Endodermal cell (in vitro differentiated cells): ENCODE data around the gene COX6A1. TPM values are rescaled to one million over a fixed set of nuclear protein-coding genes. Genes with fewer than 3 reads are reported as not detected.

Experiments used
- DNase-seq: peaks from one replicate; pipeline ENCODE4 v3.0.0-alpha.2; 2017
- H3K27ac ChIP-seq: 2 replicates; pipeline ENCODE4 v1.5.1; 2013; ENCODE audit warnings: mild to moderate bottlenecking, low read depth, low read length, moderate library complexity
- H3K27me3 ChIP-seq: 2 replicates; pipeline ENCODE4 v1.6.1; 2013; ENCODE audit warnings: mild to moderate bottlenecking, low read length, moderate library complexity; ENCODE audit not compliant: insufficient read depth, control insufficient read depth, poor library complexity, severe bottlenecking
- H3K36me3 ChIP-seq: 2 replicates; pipeline ENCODE4 v1.7.0; 2013; ENCODE audit warnings: mild to moderate bottlenecking, low read length, moderate library complexity; ENCODE audit not compliant: control insufficient read depth, insufficient read depth
- H3K4me1 ChIP-seq: one replicate; pipeline ENCODE4 v1.7.0; 2013; ENCODE audit warnings: low read length; ENCODE audit not compliant: control insufficient read depth, insufficient read depth
- H3K4me3 ChIP-seq: 2 replicates; pipeline ENCODE4 v1.5.1; 2013; ENCODE audit warnings: mild to moderate bottlenecking, low read length, moderate library complexity
- H3K9ac ChIP-seq: 2 replicates; pipeline ENCODE4 v1.6.1; 2013; ENCODE audit warnings: mild to moderate bottlenecking, low read length, moderate library complexity; ENCODE audit not compliant: poor library complexity, severe bottlenecking; ENCODE audit errors: extremely low read depth
- H3K9me3 ChIP-seq: 2 replicates; pipeline ENCODE4 v1.6.1; 2013; ENCODE audit warnings: mild to moderate bottlenecking, low read length, moderate library complexity; ENCODE audit not compliant: control insufficient read depth
- H3K27ac Mint-ChIP-seq: 2 replicates; pipeline ENCODE4 v1.8.0; 2020; ENCODE audit warnings: mixed read lengths
- H3K27me3 Mint-ChIP-seq: 2 replicates; pipeline ENCODE4 v1.8.0; 2021; ENCODE audit warnings: mild to moderate bottlenecking, mixed read lengths; ENCODE audit not compliant: insufficient read depth
- H3K36me3 Mint-ChIP-seq: 2 replicates; pipeline ENCODE4 v1.8.0; 2020; ENCODE audit warnings: low read depth, mixed read lengths
- H3K4me1 Mint-ChIP-seq: 2 replicates; pipeline ENCODE4 v1.8.0; 2020; ENCODE audit warnings: mixed read lengths
- H3K4me3 Mint-ChIP-seq: 2 replicates; pipeline ENCODE4 v1.8.0; 2020; ENCODE audit warnings: mild to moderate bottlenecking, moderate library complexity, mixed read lengths
- H3K9me3 Mint-ChIP-seq: 2 replicates; pipeline ENCODE4 v1.8.0; 2020; ENCODE audit warnings: mild to moderate bottlenecking, mixed read lengths
- CTCF ChIP-seq: fragments of 200-600 bp; sonication (generic); conservative IDR thresholded peaks from 2 replicates; pipeline ENCODE4 v1.5.0; 2021; ENCODE audit warnings: antibody characterized with exemption, mild to moderate bottlenecking
- WGBS, 2 experiments: methylation state at CpG; one replicate each; pipeline versions ENCODE4 v1.1.5 to v1.1.7; 2013; ENCODE audit warnings: missing lambda C conversion rate in 2 of 2, mixed read lengths in 1 of 2; ENCODE audit not compliant: insufficient coverage in 1 of 2, insufficient read length in 1 of 2; 5-methylcytosine and 5-hydroxymethylcytosine counted together
- total RNA-seq, 2 donors: library from RNA; stranded (reverse); fragmentation: NEBNext Ultra II Directional in 1 of 2; extraction: Animal tissue kit (Norgen Biotek cat#: 25700) in 1 of 2; gene quantifications; 2 replicates in 1 of 2; 3 replicates in 1 of 2; pipeline ENCODE4 v1.2.1, GENCODE V29; 2021

COX6A1 gene
- total RNA-seq, 2 donors from 2014 or later, result 344 to 354 TPM

DNA sequence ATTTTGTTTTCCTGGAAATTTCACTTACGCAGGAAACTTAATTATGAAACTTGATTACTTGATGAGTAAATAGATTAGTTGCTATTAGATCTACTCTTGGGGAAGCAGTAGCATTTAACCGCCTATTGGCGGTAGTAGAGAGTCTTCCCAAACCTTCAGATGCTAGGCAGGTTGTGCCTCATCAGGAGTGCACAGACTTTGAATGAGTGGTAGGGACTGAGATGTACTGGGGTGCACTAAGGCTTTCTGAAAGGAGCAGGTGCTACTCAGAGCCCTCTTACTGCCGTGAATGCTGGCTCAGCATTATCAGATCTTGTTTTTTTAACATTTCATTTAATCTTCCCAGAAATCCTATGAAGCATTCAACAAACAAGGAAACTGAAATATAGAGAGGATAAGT, 16.1 kb downstream of the COX6A1 start:
- Mint-ChIP-seq H3K4me3 (no peak overlapping the region), H3K4me1 (no peaks in the 10 kb centered on the region), H3K27ac (no peak overlapping the region), H3K9me3 (no peaks in the 10 kb centered on the region), H3K36me3 (peaks cover 70% of the 10 kb centered on the region), H3K27me3 (no peaks in the 10 kb centered on the region)
- peak; percentile 81 for TF ChIP-seq CTCF
- no peak for DNase-seq
- WGBS, 2 experiments, result 71 to 100% methylated on average over 1 to 3 of the region's 4 CpGs
- Histone ChIP-seq H3K27ac (no peak overlapping the region), H3K27me3 (no peaks in the 10 kb centered on the region), H3K36me3 (peaks cover 86% of the 10 kb centered on the region), H3K4me3 (no peak overlapping the region), H3K4me1 (peaks cover 4% of the 10 kb centered on the region), H3K9me3 (no peaks in the 10 kb centered on the region), H3K9ac (no peak overlapping the region)

- no peaks in the 10 kb centered on the region for H3K4me1 Mint-ChIP-seq
- Histone ChIP-seq H3K9me3 (no peaks in the 10 kb centered on the region), H3K4me1 (peaks cover 4% of the 10 kb centered on the region), H3K36me3 (peaks cover 88% of the 10 kb centered on the region), H3K27me3 (no peaks in the 10 kb centered on the region), H3K4me3 (no peak overlapping the region), H3K27ac (no peak overlapping the region), H3K9ac (no peak overlapping the region)
- H3K27me3 Mint-ChIP-seq, result no peaks in the 10 kb centered on the region
- 97 to 100% methylated on average over 1 to 7 of the region's 7 CpGs for WGBS, 2 experiments
- H3K9me3 Mint-ChIP-seq, result no peaks in the 10 kb centered on the region
- no peak overlapping the region for H3K4me3 Mint-ChIP-seq
- no peak for TF ChIP-seq CTCF
- H3K36me3 Mint-ChIP-seq, result peaks cover 72% of the 10 kb centered on the region
- no peak for DNase-seq
- no peak overlapping the region for H3K27ac Mint-ChIP-seq
These were observed 17.4 kb downstream of the COX6A1 start for GRCh38 chr12:120455302-120455701.

GRCh38 chr12:120457133-120457532, 19.2 kb downstream of the COX6A1 start:
- peak; percentile 87 for DNase-seq
- H3K4me3 ChIP-seq, result no peak overlapping the region
- WGBS, 2 experiments, result 91 to 100% methylated on average over 5 to 6 of the region's 6 CpGs
- Mint-ChIP-seq H3K9me3 (no peaks in the 10 kb centered on the region), H3K4me1 (no peaks in the 10 kb centered on the region), H3K27ac (peak overlapping the region; percentile 53), H3K27me3 (no peaks in the 10 kb centered on the region), H3K36me3 (peaks cover 81% of the 10 kb centered on the region), H3K4me3 (no peak overlapping the region)
- H3K36me3 ChIP-seq, result peaks cover 98% of the 10 kb centered on the region
- no peak overlapping the region for H3K9ac ChIP-seq
- peaks cover 4% of the 10 kb centered on the region for H3K4me1 ChIP-seq
- H3K27me3 ChIP-seq, result no peaks in the 10 kb centered on the region
- no peaks in the 10 kb centered on the region for H3K9me3 ChIP-seq
- peak; percentile 78 for TF ChIP-seq CTCF
- no peak overlapping the region for H3K27ac ChIP-seq
